HEK293 (cell line): ENCODE measurements around the gene SIGLEC10.

Experiments
- CTCF ChIA-PET: fragments of 350-600 bp; formaldehyde crosslinking; extraction: SDS; loops from one replicate; lab custom pipeline; 2021; ENCODE audit warnings: antibody characterized with exemption; lab: Yijun Ruan, JAX
- POLR2A ChIA-PET: fragments of 300-600 bp; formaldehyde crosslinking; extraction: SDS; loops from one replicate; lab custom pipeline; 2020; ENCODE audit warnings: antibody characterized with exemption, inconsistent platforms; lab: Yijun Ruan, JAX
- H3K27ac ChIP-seq: fragments of 200-500 bp; sonication (Bioruptor generic); 2 replicates; pipeline ENCODE4 v1.5.1; 2014; ENCODE audit warnings: low read depth, low read length, control low read depth, inconsistent platforms; ENCODE audit errors: extremely low read depth
- H3K36me3 ChIP-seq, 2 experiments: fragments of 200-500 bp in 1 of 2; sonication (Bioruptor generic) in 1 of 2; 1 replicate in 1 of 2; 2 replicates in 1 of 2; pipeline ENCODE4 v1.5.1; 2014 to 2017; ENCODE audit warnings: inconsistent platforms in 2 of 2, low read length in 2 of 2; ENCODE audit not compliant: control insufficient read depth in 2 of 2, insufficient read depth in 1 of 2
- H3K4me1 ChIP-seq: fragments of 200-500 bp; sonication (Bioruptor generic); 2 replicates; pipeline ENCODE4 v1.5.1; 2014; ENCODE audit warnings: mild to moderate bottlenecking, low read length, inconsistent platforms; ENCODE audit not compliant: control insufficient read depth, insufficient read depth
- H3K4me3 ChIP-seq: 2 replicates; pipeline ENCODE4 v1.5.1; 2011; ENCODE audit warnings: low read depth, mild to moderate bottlenecking, control low read depth, low read length, moderate library complexity
- H3K9me3 ChIP-seq: fragments of 200-500 bp; sonication (Bioruptor generic); 2 replicates; pipeline ENCODE4 v1.5.1; 2014; ENCODE audit warnings: low read depth, low read length, inconsistent platforms; ENCODE audit not compliant: control insufficient read depth, insufficient read depth
- FEZF1 ChIP-seq: fragments of 450-650 bp; formaldehyde crosslinking; IDR thresholded peaks from 2 replicates; pipeline ENCODE4 v1.5.1; 2016; ENCODE audit warnings: missing biosample characterization, missing genetic modification characterization
- GFI1B ChIP-seq: fragments of 450-650 bp; formaldehyde crosslinking; IDR thresholded peaks from 2 replicates; pipeline ENCODE4 v1.5.1; 2016; ENCODE audit warnings: missing biosample characterization, missing genetic modification characterization
- GLI2 ChIP-seq: fragments of 450-650 bp; formaldehyde crosslinking; IDR thresholded peaks from 2 replicates; pipeline ENCODE4; 2017; ENCODE audit warnings: missing biosample characterization, missing genetic modification characterization, low read depth, borderline replicate concordance
- INSM2 ChIP-seq: fragments of 450-650 bp; formaldehyde crosslinking; IDR thresholded peaks from 2 replicates; pipeline ENCODE4 v1.5.1; 2016; ENCODE audit warnings: missing biosample characterization, missing genetic modification characterization
- ZBTB17 ChIP-seq: fragments of 450-650 bp; formaldehyde crosslinking; IDR thresholded peaks from 2 replicates; pipeline ENCODE4 v1.5.1; 2016; ENCODE audit warnings: missing biosample characterization, missing genetic modification characterization
- ZBTB21 ChIP-seq: fragments of 450-650 bp; formaldehyde crosslinking; IDR thresholded peaks from 2 replicates; pipeline ENCODE4 v1.5.1; 2017; ENCODE audit warnings: missing biosample characterization, missing genetic modification characterization
- ZFP41 ChIP-seq: fragments of 450-650 bp; formaldehyde crosslinking; IDR thresholded peaks from 2 replicates; pipeline ENCODE4 v1.5.1; 2016; ENCODE audit warnings: missing biosample characterization, missing genetic modification characterization, borderline replicate concordance
- ZNF140 ChIP-seq: fragments of 450-650 bp; formaldehyde crosslinking; IDR thresholded peaks from 2 replicates; pipeline ENCODE4 v1.5.1; 2016; ENCODE audit warnings: missing biosample characterization, missing genetic modification characterization
- ZNF394 ChIP-seq: fragments of 450-650 bp; formaldehyde crosslinking; IDR thresholded peaks from 2 replicates; pipeline ENCODE4 v1.5.1; 2016; ENCODE audit warnings: missing biosample characterization, missing genetic modification characterization, mild to moderate bottlenecking, moderate library complexity, borderline replicate concordance
- ZNF548 ChIP-seq: fragments of 450-650 bp; formaldehyde crosslinking; IDR thresholded peaks from 2 replicates; pipeline ENCODE4 v1.5.1; 2016; ENCODE audit warnings: missing biosample characterization, missing genetic modification characterization
- ZNF600 ChIP-seq: fragments of 450-650 bp; formaldehyde crosslinking; IDR thresholded peaks from 2 replicates; pipeline ENCODE4 v1.5.1; 2016; ENCODE audit warnings: missing biosample characterization, missing genetic modification characterization
- ZNF610 ChIP-seq: fragments of 450-650 bp; formaldehyde crosslinking; IDR thresholded peaks from 2 replicates; pipeline ENCODE4 v1.5.1; 2016; ENCODE audit warnings: missing biosample characterization, missing genetic modification characterization, borderline replicate concordance
- ZNF629 ChIP-seq: fragments of 450-650 bp; formaldehyde crosslinking; IDR thresholded peaks from 2 replicates; pipeline ENCODE4 v1.5.1; 2017; ENCODE audit warnings: missing biosample characterization, missing genetic modification characterization
- ZNF654 ChIP-seq: fragments of 450-650 bp; formaldehyde crosslinking; IDR thresholded peaks from 2 replicates; pipeline ENCODE4 v1.5.1; 2016; ENCODE audit warnings: low read depth, missing biosample characterization, missing genetic modification characterization
- ZNF701 ChIP-seq: fragments of 450-650 bp; formaldehyde crosslinking; IDR thresholded peaks from 2 replicates; pipeline ENCODE4 v1.5.1; 2016; ENCODE audit warnings: missing biosample characterization, missing genetic modification characterization
- ZNF776 ChIP-seq: fragments of 450-650 bp; formaldehyde crosslinking; IDR thresholded peaks from 2 replicates; pipeline ENCODE4 v1.5.0; 2017; ENCODE audit warnings: missing biosample characterization, missing genetic modification characterization, borderline replicate concordance
- ZSCAN30 ChIP-seq: fragments of 450-650 bp; IDR thresholded peaks from 2 replicates; pipeline ENCODE4 v1.5.1; 2018; ENCODE audit warnings: missing biosample characterization, mild to moderate bottlenecking, missing genetic modification characterization, moderate library complexity
- TF ChIP-seq, protein P1 (sequence below): fragments of 450-650 bp; formaldehyde crosslinking; IDR thresholded peaks from 2 replicates; pipeline ENCODE4 v1.5.1; 2016; ENCODE audit warnings: missing biosample characterization, missing genetic modification characterization
- TF ChIP-seq, protein P2 (sequence below): fragments of 450-650 bp; formaldehyde crosslinking; IDR thresholded peaks from 2 replicates; pipeline ENCODE4 v1.5.1; 2016; ENCODE audit warnings: missing biosample characterization, missing genetic modification characterization
- TF ChIP-seq, protein P3 (sequence below): fragments of 450-650 bp; formaldehyde crosslinking; IDR thresholded peaks from 2 replicates; pipeline ENCODE4 v1.5.1; 2016; ENCODE audit warnings: missing biosample characterization, missing genetic modification characterization, borderline replicate concordance
- TF ChIP-seq, protein P4 (sequence below): fragments of 450-650 bp; formaldehyde crosslinking; IDR thresholded peaks from 2 replicates; pipeline ENCODE4 v1.5.1; 2016; ENCODE audit warnings: missing biosample characterization, missing genetic modification characterization
- TF ChIP-seq, protein P5 (sequence below): fragments of 450-650 bp; formaldehyde crosslinking; IDR thresholded peaks from 2 replicates; pipeline ENCODE4 v1.5.1; 2016; ENCODE audit warnings: missing biosample characterization, missing genetic modification characterization

Gene SIGLEC10

GRCh38 chr19:51458899-51459505 lies 41.6 kb upstream of the SIGLEC10 start (continued):
- TF ChIP-seq, protein P1, sequence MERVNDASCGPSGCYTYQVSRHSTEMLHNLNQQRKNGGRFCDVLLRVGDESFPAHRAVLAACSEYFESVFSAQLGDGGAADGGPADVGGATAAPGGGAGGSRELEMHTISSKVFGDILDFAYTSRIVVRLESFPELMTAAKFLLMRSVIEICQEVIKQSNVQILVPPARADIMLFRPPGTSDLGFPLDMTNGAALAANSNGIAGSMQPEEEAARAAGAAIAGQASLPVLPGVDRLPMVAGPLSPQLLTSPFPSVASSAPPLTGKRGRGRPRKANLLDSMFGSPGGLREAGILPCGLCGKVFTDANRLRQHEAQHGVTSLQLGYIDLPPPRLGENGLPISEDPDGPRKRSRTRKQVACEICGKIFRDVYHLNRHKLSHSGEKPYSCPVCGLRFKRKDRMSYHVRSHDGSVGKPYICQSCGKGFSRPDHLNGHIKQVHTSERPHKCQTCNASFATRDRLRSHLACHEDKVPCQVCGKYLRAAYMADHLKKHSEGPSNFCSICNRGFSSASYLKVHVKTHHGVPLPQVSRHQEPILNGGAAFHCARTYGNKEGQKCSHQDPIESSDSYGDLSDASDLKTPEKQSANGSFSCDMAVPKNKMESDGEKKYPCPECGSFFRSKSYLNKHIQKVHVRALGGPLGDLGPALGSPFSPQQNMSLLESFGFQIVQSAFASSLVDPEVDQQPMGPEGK: no peak
- no peak for TF ChIP-seq ZNF610
- TF ChIP-seq ZNF654 (tag by site-specific recombination): no peak
- TF ChIP-seq, protein P2, sequence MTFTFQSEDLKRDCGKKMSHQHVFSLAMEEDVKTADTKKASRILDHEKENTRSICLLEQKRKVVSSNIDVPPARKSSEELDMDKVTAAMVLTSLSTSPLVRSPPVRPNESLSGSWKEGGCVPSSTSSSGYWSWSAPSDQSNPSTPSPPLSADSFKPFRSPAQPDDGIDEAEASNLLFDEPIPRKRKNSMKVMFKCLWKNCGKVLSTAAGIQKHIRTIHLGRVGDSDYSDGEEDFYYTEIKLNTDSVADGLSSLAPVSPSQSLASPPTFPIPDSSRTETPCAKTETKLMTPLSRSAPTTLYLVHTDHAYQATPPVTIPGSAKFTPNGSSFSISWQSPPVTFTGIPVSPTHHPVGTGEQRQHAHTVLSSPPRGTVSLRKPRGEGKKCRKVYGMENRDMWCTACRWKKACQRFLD (tag by site-specific recombination): no peak

DNA sequence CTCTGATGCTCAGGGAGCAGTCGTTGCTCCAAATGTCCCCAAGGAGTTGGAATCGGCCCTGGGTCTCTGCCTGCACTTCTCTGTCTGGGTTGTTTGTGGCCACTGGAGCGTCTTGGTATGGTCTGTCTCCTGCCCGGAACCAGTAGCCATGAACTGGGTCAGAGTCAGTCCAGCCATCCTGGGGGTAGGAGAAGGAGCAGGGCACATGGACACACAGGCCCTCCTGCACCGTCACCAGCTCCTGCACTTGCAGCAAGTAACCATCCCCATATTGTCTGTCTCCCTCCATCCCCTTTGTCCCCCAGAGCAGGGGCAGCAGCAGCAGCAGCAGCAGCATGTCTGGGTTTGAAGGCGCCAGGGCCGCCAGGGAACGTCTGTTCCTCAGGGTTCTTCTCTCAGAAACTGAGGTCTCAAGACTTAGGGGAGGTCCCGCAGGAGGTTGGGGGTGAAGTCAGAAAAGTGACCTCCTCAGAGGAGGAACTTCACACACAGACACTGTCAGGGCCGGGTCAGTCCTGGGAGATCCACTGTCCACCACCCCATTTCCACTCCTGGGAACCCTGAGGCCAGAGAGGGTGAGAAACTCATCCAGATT lies 40.7 kb upstream of the SIGLEC10 start, which contains the start of gene SIGLEC8:
Gene SIGLEC8, minus strand, starts transcription at position 404 of the 595 bp plus-strand sequence. Its CDS starts 67 bp downstream, at position 337.
- CTCF ChIA-PET: interaction anchor here (0.9 kb wide), 1 partner anchor 15 kb away, joined by 4 read pairs; no protein-coding TSS in a partner anchor
- no peak within 1 kb of the TSS for H3K4me3 ChIP-seq
- H3K9me3 ChIP-seq: no peaks in the 10 kb centered on the region
- TF ChIP-seq, protein P3, sequence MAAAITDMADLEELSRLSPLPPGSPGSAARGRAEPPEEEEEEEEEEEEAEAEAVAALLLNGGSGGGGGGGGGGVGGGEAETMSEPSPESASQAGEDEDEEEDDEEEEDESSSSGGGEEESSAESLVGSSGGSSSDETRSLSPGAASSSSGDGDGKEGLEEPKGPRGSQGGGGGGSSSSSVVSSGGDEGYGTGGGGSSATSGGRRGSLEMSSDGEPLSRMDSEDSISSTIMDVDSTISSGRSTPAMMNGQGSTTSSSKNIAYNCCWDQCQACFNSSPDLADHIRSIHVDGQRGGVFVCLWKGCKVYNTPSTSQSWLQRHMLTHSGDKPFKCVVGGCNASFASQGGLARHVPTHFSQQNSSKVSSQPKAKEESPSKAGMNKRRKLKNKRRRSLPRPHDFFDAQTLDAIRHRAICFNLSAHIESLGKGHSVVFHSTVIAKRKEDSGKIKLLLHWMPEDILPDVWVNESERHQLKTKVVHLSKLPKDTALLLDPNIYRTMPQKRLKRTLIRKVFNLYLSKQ (tag by site-specific recombination): no peak
- TF ChIP-seq GFI1B (tag by site-specific recombination) (no peak), ZNF629 (tag by site-specific recombination) (no peak), INSM2 (tag by site-specific recombination) (no peak), ZFP41 (tag by site-specific recombination) (no peak)
- POLR2A ChIA-PET: no interaction called here
- H3K4me1 ChIP-seq: no peaks in the 10 kb centered on the region
- no peak within 1 kb of the TSS for H3K27ac ChIP-seq
- H3K36me3 ChIP-seq: no peaks in the 10 kb centered on the region

- POLR2A ChIA-PET: no interaction called here
- Histone ChIP-seq H3K9me3 (no peaks in the 10 kb centered on the region), H3K27ac (no peak overlapping the region), H3K36me3 (no peaks in the 10 kb centered on the region), H3K4me1 (no peaks in the 10 kb centered on the region), H3K4me3 (no peak overlapping the region)
- CTCF ChIA-PET: no interaction called here
- TF ChIP-seq, protein P4, sequence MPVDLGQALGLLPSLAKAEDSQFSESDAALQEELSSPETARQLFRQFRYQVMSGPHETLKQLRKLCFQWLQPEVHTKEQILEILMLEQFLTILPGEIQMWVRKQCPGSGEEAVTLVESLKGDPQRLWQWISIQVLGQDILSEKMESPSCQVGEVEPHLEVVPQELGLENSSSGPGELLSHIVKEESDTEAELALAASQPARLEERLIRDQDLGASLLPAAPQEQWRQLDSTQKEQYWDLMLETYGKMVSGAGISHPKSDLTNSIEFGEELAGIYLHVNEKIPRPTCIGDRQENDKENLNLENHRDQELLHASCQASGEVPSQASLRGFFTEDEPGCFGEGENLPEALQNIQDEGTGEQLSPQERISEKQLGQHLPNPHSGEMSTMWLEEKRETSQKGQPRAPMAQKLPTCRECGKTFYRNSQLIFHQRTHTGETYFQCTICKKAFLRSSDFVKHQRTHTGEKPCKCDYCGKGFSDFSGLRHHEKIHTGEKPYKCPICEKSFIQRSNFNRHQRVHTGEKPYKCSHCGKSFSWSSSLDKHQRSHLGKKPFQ: no peak
- TF ChIP-seq ZNF548 (tag by site-specific recombination): no peak
- TF ChIP-seq GLI2 (tag by site-specific recombination): no peak
- no peak for TF ChIP-seq ZNF600 (tag by site-specific recombination)
- TF ChIP-seq ZNF140: no peak
- no peak for TF ChIP-seq ZBTB21
- TF ChIP-seq ZBTB17: no peak
- no peak for TF ChIP-seq ZNF776 (tag by site-specific recombination)
- TF ChIP-seq ZSCAN30 (tag by site-specific recombination): no peak
- TF ChIP-seq, protein P5, sequence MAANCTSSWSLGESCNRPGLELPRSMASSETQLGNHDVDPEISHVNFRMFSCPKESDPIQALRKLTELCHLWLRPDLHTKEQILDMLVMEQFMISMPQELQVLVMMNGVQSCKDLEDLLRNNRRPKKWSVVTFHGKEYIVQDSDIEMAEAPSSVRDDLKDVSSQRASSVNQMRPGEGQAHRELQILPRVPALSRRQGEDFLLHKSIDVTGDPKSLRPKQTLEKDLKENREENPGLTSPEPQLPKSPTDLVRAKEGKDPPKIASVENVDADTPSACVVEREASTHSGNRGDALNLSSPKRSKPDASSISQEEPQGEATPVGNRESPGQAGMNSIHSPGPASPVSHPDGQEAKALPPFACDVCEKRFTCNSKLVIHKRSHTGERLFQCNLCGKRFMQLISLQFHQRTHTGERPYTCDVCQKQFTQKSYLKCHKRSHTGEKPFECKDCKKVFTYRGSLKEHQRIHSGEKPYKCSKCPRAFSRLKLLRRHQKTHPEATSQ (tag by site-specific recombination): no peak
- TF ChIP-seq FEZF1 (tag by site-specific recombination): no peak
- TF ChIP-seq ZNF394: no peak
- TF ChIP-seq ZNF701 (tag by site-specific recombination): no peak
These were observed 40.0 kb upstream of the SIGLEC10 start for GRCh38 chr19:51457351-51458013.
